HepG2 (cell line): Measurements from ENCODE around the gene RAB40C. TPM values are rescaled to one million over a fixed set of nuclear protein-coding genes. Genes with fewer than 3 reads are reported as not detected.

Source experiments
- CEBPZ ChIP-seq: IDR thresholded peaks from 2 replicates; pipeline ENCODE4 v1.6.1; 2012; ENCODE audit warnings: low read length, improper control_type of control experiment
- MAFG ChIP-seq: sonication (generic); formaldehyde crosslinking; IDR thresholded peaks from 2 replicates; pipeline ENCODE4 v1.5.1; 2020; ENCODE audit warnings: mild to moderate bottlenecking, missing genetic modification reagents
- PHF5A ChIP-seq: IDR thresholded peaks from one replicate; pipeline ENCODE4 v1.6.1; 2018; ENCODE audit warnings: low read depth, missing genetic modification reagents; ENCODE audit not compliant: unreplicated experiment
- RERE ChIP-seq: IDR thresholded peaks from 2 replicates; pipeline ENCODE4 v1.6.1; 2016; ENCODE audit warnings: low read depth, missing genetic modification reagents, missing compliant biosample characterization
- SNAI1 ChIP-seq: sonication (generic); formaldehyde crosslinking; IDR thresholded peaks from 2 replicates; pipeline ENCODE4 v1.5.0; 2020; ENCODE audit warnings: mild to moderate bottlenecking, missing genetic modification reagents, borderline replicate concordance
- SP4 ChIP-seq: sonication (generic); formaldehyde crosslinking; IDR thresholded peaks from 2 replicates; pipeline ENCODE4 v1.8.1; 2023; ENCODE audit warnings: mild to moderate bottlenecking, missing genetic modification reagents
- YEATS2 ChIP-seq: sonication (generic); formaldehyde crosslinking; IDR thresholded peaks from 2 replicates; pipeline ENCODE4 v1.4.0; 2020; ENCODE audit warnings: missing genetic modification reagents, borderline replicate concordance
- ZC3H4 ChIP-seq: sonication (generic); formaldehyde crosslinking; IDR thresholded peaks from 2 replicates; pipeline ENCODE4 v1.4.0; 2020; ENCODE audit warnings: missing genetic modification reagents, borderline replicate concordance
- ZFP36 ChIP-seq: fragments of 150-350 bp; IDR thresholded peaks from 2 replicates; pipeline ENCODE4 v1.6.1; 2018; ENCODE audit warnings: borderline replicate concordance, low read length, low read depth; ENCODE audit not compliant: partially characterized antibody
- ZNF589 ChIP-seq: sonication (generic); formaldehyde crosslinking; conservative IDR thresholded peaks from 2 replicates; pipeline ENCODE4 v1.8.0; 2022; ENCODE audit warnings: mild to moderate bottlenecking, moderate library complexity, missing genetic modification reagents
- ZNF749 ChIP-seq: sonication (generic); formaldehyde crosslinking; IDR thresholded peaks from 2 replicates; pipeline ENCODE4 v1.8.0; 2022; ENCODE audit warnings: mild to moderate bottlenecking, missing genetic modification reagents, moderate library complexity, borderline replicate concordance
- ZNF781 ChIP-seq: sonication (generic); formaldehyde crosslinking; IDR thresholded peaks from 2 replicates; pipeline ENCODE4 v1.5.1; 2020; ENCODE audit warnings: borderline replicate concordance, mild to moderate bottlenecking, missing genetic modification reagents; ENCODE audit errors: not compliant biosample characterization
- polyA plus RNA-seq, 8 experiments: library from polyadenylated mRNA; depleted of rRNA in 3 of 8; stranded (reverse) in 7 of 8; unstranded in 1 of 8; fragments of >200 nt; fragmentation: Illumina TruSeq in 4 of 8; extraction: Trizol in 4 of 8; gene quantifications; 2 replicates each; pipeline versions ENCODE4 v1.2.1 to v1.2.3, GENCODE V29; 2011 to 2016; ENCODE audit warnings: low read depth in 4 of 8, missing spikeins in 1 of 8, mixed read lengths in 1 of 8; ENCODE audit not compliant: insufficient read depth in 1 of 8
- total RNA-seq, 5 experiments: library from RNA; depleted of rRNA; stranded (reverse); fragments of >200 nt; fragmentation: Illumina TruSeq; extraction: Trizol; gene quantifications; 2 replicates each; pipeline ENCODE4 v1.2.3, GENCODE V29; 2016; ENCODE audit warnings: low read depth in 1 of 5
- TF ChIP-seq, protein P1 (sequence below): sonication (generic); formaldehyde crosslinking; IDR thresholded peaks from 2 replicates; pipeline ENCODE4 v1.4.0; 2020; ENCODE audit warnings: missing genetic modification reagents

Gene RAB40C
- total and polyA plus RNA-seq, 2 of the 13 experiments (the other 11 are each of a cell fraction or from before 2014, with no cell fraction given), result 7.7 to 11.5 TPM

GRCh38 chr16:543301-544164 is 46.3 kb upstream of the RAB40C start (continued):
- TF ChIP-seq, protein P1, sequence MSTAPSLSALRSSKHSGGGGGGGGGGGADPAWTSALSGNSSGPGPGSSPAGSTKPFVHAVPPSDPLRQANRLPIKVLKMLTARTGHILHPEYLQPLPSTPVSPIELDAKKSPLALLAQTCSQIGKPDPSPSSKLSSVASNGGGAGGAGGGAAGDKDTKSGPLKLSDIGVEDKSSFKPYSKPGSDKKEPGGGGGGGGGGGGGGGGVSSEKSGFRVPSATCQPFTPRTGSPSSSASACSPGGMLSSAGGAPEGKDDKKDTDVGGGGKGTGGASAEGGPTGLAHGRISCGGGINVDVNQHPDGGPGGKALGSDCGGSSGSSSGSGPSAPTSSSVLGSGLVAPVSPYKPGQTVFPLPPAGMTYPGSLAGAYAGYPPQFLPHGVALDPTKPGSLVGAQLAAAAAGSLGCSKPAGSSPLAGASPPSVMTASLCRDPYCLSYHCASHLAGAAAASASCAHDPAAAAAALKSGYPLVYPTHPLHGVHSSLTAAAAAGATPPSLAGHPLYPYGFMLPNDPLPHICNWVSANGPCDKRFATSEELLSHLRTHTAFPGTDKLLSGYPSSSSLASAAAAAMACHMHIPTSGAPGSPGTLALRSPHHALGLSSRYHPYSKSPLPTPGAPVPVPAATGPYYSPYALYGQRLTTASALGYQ (CRISPR knock-in tag), result 0 out of 2 replicates have a peak, but pooled peaks have one; percentile 29
- TF ChIP-seq ZC3H4 (no peak), YEATS2 (CRISPR knock-in tag) (no peak; the same call in 1 of the 2 replicates), PHF5A (no peak), ZFP36 (no peak), SP4 (no peak), ZNF589 (no peak), CEBPZ (no peak), SNAI1 (CRISPR knock-in tag) (no peak), MAFG (no peak), ZNF781 (CRISPR knock-in tag) (peak; percentile 59), ZNF749 (no peak; the same call in 1 of the 2 replicates), RERE (CRISPR knock-in tag) (no peak)
